GM18505 (cell line): ENCODE data around the gene EYA2.

ENCODE experiments used
- ATAC-seq: cut with Tn5 transposase; IDR thresholded peaks from one replicate; pipeline ENCODE4 v1.9.1; 2021; ENCODE audit not compliant: unreplicated experiment
- POLR2A ChIP-seq: IDR thresholded peaks from 4 replicates; pipeline ENCODE4 v1.6.1; 2011; ENCODE audit warnings: borderline replicate concordance; ENCODE audit not compliant: insufficient read depth, insufficient read length; ENCODE audit errors: extremely low read depth

Gene EYA2

GRCh38 chr20:46992640-46993035 is 98.0 kb downstream of the EYA2 start:
- no peak for TF ChIP-seq POLR2A
- ATAC-seq, result no peak

- ATAC-seq, result no peak
- no peak for TF ChIP-seq POLR2A
Measured at GRCh38 chr20:46993465-46994095, 98.9 kb downstream of the EYA2 start.

DNA sequence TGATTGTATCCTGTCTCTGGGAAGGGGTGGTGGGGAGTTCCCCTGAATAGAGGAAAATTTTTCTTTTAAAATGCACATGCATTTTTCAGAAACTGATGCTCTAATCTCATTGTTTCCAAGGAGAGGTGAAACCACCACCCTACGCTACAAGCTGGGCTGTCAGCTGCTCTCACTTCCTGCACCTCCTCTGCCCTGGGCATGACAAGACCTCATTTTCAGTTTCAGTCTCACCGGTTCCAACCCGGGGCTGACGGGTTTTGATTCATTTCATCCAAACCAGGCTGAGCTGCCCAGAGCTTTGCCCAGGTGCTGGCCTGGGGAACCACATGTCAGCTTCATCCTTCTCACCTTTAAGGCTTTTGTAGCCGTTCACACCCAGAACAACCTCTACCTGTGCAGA is 99.7 kb downstream of the EYA2 start:
- peak; percentile 91 for ATAC-seq

DNA sequence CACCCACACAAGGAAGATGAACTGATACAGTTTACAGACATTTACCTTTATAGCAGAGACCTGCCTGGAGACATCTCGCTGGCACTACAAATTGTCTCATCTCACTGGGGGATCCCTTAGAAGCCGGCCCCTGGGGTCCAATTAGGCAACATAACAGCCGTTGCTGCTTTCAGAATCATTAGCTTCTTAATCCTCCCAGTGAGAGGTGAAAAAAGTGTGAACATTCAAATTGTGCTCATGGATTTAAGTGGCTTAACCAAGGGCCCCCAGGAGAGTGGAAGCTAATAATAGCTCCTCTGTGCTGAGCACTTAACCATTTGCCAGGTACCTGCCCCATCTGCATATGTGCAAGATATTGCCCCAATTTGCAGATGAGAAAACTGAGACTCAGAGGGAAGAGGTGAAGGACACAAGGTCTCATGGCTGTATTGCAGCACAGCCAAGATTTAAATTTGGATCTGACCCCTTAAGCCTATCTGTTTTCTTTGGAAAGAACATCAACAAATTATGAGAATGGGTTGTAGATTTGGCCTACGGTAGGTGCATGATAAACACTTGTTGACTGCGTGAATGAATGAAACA is 101.0 kb downstream of the EYA2 start:
- TF ChIP-seq POLR2A, result no peak
- ATAC-seq, result no peak

More for the DNA sequence above, 99.7 kb downstream of the EYA2 start:
- no peak for TF ChIP-seq POLR2A

GRCh38 chr20:46997187-46997586 is 102.5 kb downstream of the EYA2 start:
- TF ChIP-seq POLR2A, result no peak
- ATAC-seq, result no peak

- no peak for TF ChIP-seq POLR2A
- ATAC-seq, result no peak
Measured at GRCh38 chr20:46998477-46999240, 104.0 kb downstream of the EYA2 start.

DNA sequence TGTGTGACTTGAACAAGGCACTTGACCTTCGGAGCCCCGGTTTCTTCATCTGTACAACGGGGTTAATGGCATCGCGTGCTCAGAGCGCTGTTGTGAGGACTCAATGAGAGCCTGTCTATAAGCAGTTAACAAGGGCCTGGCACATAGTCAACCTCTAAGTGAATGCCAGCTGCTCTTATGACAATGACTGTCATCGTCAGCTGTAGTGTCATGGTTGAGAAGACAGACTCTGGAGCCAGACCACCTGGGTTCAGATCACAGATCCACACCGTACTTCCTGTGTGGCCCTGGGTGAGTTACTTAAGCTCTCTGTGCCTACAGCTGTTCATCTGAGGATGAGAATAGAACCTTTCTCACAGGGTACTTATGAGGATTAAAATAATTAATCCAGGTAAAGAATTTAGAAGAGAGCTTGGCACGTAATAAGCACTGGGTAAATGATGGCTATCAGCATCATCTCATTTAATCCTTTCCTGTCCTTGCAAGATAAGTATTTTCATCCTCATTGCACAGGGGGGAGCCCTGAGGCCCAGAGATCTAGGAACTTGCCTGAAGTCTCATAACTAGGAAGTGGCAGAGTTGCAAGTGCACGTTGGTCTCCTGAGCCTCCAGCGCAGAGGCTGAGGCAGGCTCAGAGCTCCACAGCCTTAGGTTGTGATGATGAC is 105.3 kb downstream of the EYA2 start:
- no peak for ATAC-seq
- no peak for TF ChIP-seq POLR2A

DNA sequence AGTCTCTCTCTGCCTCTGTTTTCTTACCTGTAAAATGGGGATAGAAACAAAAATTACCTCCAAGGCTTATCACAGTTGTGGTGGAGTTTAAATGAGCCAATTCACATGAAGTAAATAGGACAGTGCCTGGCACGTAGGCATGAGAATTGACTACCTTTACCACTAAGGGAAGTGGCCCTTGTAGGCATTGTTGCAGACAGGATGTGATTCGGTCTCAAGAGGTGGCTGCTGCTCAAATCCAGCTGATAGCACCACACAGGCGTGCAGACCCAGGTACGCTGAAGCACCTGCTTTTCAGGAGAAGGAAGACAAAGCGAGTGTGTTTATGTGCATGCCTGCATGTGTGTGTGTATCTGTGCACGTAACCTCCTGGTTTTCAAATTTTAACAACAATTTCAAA is 108.6 kb downstream of the EYA2 start:
- TF ChIP-seq POLR2A, result no peak
- ATAC-seq, result no peak

DNA sequence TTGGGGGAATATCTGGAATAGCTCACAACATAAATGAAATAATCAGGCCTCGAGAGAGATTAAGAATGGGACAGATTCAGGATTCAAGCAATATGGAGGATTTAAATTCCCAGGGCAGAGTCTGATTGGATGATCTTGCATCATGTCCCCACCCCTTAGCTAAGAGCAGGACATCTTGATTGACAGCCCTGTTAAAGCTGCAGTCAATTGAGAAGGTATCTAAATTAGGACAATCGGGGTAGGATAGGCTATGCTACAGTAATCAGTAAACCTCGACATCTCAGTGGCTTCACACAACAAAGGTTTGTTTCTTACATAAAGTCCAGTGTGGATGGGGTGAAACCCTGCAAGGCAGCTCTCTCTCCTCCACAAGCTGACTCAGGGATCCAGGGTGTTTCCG is 109.5 kb downstream of the EYA2 start:
- ATAC-seq, result no peak
- no peak for TF ChIP-seq POLR2A

DNA sequence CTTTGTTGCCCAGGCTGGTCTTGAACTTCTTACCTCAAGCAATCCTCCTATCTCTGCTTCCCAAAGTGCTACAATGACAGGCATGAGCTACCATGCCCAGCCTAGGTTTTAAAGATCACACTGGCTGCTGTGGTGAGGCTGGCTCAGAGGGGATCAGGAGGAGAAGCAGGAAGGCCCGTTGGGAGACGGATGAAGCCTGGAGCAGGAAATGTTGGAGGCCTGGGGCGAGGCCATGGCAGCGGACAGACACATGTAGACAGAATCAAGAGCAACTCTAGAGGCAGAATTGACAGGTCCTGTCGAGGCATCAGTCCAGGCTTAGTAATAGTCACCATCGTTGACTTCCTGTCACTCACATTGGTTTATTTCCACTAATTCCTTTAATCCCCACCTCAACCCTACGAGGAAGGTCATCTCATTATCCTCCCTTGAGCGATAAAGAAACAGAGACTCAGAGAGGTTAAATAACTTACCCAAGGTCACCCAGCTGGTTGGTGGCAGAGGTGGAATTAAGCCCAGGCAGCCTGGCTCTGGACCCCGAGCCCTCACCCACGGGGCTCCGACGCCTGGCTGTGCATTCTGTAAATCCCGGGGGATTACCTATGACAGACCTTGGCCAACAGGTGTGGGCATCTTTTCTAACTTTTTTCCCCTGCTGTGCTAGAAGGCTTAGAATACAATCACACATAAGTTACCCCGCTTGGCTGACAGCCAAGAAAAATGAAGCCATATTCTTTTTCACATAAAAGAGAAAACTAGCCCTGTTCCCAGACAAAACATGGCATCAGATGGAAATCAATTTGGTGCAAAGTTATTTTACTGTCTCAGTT is 113.4 kb downstream of the EYA2 start:
- TF ChIP-seq POLR2A, result no peak
- no peak for ATAC-seq

DNA sequence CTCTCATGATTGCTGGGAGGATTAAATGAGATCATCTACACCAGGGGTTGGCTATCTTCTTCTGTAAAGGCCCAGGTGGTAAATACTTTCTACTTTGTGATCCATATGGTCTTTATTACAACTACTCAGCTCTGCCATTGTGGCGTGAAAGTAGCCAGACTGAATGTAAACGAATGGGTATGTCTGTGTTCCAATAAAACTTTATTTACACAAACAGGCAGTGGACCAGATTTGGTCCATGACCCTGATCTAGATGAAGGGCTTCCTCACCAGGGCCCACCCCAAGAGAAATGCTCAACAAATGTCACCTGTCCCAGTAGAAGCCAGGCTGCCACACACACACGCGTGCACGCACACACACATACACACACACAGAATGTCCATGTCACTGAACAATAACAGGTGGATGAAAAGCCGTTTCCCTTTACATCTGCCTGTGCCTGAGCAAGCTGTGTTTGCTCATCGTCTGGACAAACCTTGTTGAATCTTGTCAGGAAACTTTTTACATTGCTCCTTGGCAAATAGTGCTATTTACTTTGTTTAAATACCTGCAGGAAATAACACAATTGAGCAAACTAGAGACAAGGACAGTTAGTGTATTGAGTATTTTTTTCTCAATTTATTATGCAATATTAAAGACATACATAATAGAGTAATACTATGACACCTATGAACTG is 114.3 kb downstream of the EYA2 start:
- no peak for TF ChIP-seq POLR2A
- no peak for ATAC-seq

DNA sequence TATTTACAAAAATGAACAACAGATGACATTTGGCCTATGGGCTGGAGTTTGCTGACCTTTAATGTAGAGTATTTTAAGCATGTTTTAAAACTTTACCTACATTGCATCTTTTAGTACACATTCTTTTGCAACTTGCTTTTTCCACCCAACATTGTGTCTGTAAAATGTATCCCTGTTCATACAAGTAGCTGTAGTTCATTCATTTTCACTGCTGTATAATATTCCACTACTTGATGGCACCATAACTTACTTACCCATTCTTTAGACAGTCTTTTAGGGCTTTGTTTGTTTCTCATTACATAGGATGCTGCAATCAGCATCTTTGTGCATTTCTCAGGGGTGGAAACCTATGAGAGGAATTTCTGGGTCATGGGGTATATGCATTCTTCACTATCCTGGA is 115.1 kb downstream of the EYA2 start:
- ATAC-seq, result no peak
- no peak for TF ChIP-seq POLR2A
